Measurements from ENCODE around the gene ACKR2. TPM values are rescaled to one million over a fixed set of nuclear protein-coding genes. Genes with fewer than 3 reads are reported as not detected.

The ACKR2 gene
- total RNA-seq, 1 donor from 2014 or later: 17.6 TPM

DNA sequence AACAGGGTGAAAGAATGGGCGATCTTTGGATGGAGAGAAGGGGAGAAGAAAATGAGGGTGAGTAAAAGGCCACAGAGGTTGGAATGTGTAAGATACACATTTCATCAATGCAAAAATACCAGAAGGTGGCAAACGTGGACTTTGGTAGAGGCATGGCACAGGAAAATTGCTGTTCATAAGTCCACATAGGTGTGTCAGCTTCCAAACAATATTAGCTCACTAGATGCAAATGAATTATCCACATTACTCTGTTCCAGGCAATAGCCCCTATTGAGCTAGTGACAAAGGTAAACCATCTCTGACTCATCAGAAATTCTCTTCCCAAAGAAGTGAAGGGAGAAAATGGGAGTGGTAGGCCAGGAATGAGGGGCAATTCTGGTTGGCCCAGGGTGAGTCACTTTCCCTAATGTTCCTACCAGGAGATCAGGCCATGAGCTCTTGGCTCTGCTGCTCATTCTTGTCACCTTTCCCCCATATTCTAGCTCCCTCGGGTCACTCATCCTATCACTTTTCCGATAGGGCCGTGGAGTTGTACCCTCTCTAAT is 19.9 kb downstream of the ACKR2 start:
- ATAC-seq: peak; percentile 51
- no peak for DNase-seq (ENCODE audit: low spot score)

DNA sequence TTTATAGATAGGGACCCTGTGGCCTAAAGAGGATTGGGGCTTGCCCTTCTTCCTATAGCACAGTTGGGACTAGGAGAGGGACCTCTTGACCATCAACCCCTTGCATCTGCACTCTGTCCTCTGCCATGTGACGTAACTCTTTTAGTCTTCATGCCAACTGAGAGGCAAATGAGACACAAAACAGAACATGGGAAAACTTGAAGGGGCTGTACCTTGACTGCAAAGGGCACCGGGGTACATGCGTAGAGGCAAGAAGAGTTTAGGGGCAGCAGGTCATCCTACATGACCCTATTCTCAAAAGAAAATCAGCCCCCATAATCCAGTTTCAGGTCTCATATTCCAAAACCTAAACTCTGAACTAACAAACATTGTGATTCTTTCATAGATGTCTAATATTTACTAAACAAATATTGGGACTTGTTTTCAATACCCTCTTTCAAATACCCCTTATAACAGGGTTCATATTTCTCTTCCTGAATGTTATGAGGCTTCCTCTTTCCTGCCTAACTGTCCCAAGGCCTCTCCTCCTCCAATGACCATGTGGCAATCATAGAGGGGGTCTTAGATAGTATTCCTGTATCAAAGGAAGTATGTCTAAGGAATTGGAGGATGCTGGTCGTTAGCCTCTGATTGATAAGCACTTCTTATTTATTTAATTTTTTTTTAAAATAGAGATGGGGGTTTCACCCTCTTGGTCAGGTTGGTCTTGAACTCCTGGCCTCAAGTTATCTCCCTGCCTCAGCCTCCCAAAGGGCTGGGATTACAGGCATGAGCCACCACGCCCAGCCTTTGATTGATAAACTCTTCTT is 20.6 kb downstream of the ACKR2 start:
- ATAC-seq: peak; percentile 73

GRCh38 chr3:42830437-42831320 is 21.4 kb downstream of the ACKR2 start:
- ATAC-seq (peak; percentile 68), DNase-seq (ENCODE audit: low spot score) (no peak)

More for the DNA sequence above, 20.6 kb downstream of the ACKR2 start:
- DNase-seq (ENCODE audit: low spot score): peak; percentile 77

DNA sequence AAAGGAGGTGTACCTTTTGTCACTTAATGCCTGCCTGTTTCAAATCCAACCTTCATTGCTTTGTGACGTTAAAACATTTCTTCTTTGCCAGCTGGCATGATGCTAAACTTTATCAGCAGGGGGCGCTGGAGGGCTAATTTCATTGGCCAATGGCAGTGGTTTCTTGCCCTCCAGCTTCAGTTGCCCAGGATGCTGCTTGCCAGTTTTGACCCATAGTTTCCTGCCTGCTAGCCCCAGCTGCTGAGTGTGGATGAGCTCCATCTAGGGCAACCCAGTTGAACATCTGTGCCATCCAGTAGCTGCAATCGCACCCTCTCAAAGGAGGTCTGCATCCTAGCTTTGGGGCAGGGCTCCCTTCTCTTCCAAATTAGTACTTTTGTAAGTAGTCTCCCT is 22.1 kb downstream of the ACKR2 start:
- ATAC-seq (peak; percentile 76), DNase-seq (ENCODE audit: low spot score) (peak; percentile 91)

DNA sequence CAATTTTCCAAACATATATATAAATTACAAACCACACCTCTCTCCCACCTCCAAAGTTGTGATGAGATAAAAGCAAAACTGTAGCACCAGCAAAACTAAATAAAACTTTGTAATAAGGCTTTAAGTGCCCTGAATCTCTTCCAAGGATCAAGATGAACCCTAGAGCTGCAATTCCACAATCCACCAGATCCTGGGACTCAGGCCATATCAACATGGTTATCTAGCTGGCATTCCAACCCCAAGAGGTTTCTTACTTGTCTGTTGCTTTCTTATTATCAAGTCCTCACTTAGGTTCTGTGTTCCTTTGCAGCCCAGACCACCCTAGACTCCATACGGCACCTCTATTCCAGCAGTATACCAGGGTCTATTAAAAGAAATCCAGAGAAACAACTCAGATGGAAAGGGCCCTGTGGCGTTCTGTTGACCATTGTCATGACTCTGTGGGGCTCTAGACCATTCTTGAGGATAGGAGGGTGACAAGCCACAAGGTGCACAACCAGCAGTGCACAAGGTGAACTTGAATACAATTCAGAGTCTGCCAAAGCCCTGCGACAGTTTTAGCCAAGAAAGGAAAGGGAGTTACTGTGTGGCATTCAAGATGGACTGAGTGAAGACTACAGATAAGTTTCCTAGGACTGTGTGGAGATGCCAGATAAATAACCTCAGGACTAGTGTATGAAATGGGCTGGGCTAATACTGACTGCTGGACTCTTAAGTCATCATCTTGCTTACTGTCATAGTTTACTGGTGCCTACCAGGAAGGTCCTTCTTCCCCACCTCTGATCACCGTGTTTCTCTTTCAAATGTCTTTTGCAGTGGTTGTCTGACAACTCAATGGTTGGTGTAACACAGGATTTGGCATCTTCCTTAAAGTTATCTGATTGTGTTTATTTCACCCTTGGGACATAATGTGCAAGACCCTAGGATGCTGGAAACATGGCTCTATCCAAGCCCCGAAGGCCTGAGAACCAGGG is 27.2 kb downstream of the ACKR2 start:
- ATAC-seq (peak; percentile 33), DNase-seq (ENCODE audit: low spot score) (no peak)

GRCh38 chr3:42838571-42838970 is 29.3 kb downstream of the ACKR2 start:
- DNase-seq (ENCODE audit: low spot score): no peak
- no peak for ATAC-seq

DNA sequence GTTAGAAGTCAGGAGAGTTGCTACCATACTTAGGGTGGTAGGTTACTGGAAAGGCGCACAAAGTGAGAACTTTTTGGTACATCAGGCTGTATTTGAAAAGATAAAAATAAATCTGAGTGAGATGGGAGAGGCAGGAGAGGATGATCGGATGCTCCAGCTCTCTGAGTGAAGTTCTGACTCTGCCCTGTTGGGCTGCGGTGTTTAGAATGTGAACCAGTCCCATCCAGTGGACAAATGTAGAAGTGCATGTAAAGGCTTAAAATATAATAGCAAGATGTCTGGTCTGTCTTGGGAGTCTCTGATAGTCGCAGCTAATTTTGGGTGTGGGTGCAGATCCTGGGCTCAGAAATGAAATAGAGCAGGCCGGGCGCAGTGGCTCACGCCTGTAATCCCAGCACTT is 30.4 kb downstream of the ACKR2 start:
- ATAC-seq (peak; percentile 91), DNase-seq (ENCODE audit: low spot score) (no peak)

DNA sequence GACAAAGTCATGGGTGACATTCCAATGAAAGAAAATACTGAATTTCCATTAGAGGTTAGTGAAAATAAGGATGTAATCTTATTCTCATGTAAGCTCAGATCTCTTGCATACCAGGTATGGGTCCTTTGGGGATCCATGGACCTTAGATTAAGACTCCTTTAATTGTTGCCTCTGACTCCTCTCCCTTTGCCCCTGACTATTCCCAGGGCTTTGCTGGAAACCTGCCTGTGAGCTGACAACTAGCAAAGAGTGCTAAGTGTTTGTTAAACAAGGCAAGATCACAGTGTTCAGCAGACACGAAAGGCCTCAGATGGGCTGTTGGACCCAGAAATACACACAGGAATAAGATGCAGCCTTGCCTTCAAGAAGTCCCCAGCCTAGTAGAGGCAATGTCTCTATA is 32.1 kb downstream of the ACKR2 start:
- ATAC-seq: peak; percentile 51

DNA sequence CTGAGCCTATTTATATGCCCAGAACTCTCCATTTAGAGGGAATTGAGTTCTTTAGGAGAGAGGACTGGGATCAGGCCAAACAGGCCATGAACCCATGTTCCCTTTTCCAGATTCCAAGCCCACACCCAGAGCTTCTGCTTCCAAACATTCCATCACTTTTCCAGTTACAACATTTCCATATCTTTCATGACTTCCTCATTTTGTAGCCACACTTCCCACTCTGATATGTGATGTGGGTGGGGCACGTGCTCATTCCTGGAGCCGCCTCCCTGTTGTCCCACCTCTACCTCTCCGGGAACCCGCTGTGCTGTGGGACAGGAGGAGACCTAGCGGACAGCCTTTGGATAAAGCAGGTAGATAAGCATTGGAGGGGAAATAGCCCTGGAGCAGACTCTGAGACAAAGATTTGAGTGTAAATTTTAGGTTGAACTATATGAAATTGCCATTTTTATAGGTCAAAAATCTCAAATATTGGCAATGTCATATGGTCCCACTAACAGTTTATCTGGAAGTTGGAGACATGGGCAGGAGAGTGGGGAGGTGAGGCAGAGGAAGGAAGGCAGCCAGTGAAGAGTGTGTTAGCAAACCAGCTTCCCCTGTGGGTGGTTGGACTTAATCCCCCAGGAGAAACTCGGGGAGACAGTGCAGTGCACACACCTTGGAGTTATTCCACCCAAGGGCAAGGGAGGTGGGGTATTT is 34.6 kb downstream of the ACKR2 start:
- DNase-seq (ENCODE audit: low spot score) (peak; percentile 45), ATAC-seq (peak; percentile 48)

More for the DNA sequence above, 32.1 kb downstream of the ACKR2 start:
- no peak for DNase-seq (ENCODE audit: low spot score)

- DNase-seq (ENCODE audit: low spot score) (peak; percentile 43), ATAC-seq (no peak)
These were observed 35.1 kb downstream of the ACKR2 start for GRCh38 chr3:42844412-42844713.

DNA sequence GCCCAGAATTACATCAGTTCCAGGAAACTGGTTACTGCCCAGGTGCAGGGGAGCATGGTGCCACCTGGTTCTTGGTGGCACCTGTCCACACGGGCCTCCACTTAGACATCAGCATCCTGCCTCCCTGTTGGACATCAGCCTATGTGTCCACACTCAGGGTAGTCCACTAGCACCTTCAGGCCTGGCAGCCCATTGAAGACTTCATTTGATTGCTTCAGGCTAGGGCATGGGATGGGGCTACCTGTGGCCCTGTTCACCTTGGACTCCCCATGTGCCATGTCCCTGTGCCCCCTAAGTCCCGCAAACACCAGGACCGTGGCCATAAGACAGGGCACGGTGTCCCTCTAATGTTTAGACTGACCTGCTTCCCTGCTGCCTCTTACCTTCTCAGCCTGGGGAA is 35.6 kb downstream of the ACKR2 start:
- ATAC-seq: no peak
- DNase-seq (ENCODE audit: low spot score): peak; percentile 37

DNA sequence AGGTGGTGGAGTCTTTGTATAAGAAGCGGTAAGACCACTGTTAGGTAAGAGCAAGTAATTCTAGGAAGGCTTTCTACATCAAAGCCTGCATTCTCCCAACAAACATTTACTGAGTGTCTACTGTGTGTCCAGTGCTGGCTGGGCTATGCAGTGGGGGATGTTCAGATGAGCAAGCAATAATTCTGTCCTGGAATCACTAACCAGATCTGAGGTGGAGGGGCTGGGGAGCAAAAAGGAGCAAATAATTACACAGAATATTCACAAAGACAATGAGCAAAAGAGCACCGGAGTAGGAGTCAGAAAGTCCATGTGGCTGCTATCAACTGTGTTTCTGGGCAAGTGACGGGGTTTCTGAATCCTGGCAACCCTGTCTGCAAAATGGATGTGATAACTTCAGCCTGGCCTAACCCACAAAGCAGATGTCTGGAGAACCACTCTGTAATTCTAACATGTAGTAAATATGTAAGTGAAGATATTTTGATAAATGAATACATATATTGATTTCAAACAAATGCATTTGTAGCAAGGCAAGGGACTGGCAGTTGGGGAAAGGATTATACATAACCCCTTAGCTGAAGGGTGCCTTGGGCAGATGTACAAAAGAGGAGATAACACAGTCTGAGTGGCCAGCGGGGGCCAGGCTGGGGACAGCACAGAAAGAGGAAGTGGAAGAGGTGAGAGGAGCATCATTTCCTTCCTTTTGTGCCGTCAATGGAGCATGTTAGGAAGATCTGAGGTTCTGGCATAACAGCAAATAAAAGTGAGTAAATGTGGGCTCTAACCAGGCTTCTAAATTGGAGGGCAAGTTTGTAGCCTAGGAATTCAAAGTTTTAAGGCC is 37.7 kb downstream of the ACKR2 start:
- DNase-seq (ENCODE audit: low spot score) (peak; percentile 44), ATAC-seq (peak; percentile 47)

DNA sequence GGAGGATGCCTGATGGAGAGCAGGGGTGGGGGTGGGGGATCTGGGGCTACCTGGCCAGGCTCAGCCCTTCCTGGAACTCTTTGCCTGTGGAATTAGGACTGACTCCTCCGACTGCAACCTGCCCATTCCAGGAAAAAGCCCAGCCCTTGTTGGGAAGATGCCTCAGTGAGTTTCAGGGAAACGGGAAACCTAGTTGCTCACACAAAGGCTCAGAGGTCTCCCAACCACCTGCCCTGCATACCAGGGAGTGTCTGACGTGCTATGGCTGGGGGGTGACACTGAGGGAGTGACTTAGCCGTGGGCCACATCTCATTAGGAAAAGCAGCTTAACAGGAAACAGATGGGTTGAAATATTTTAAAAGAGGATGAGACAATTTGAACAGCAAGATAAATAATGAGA is 38.5 kb downstream of the ACKR2 start:
- ATAC-seq (no peak), DNase-seq (ENCODE audit: low spot score) (peak; percentile 39)

DNA sequence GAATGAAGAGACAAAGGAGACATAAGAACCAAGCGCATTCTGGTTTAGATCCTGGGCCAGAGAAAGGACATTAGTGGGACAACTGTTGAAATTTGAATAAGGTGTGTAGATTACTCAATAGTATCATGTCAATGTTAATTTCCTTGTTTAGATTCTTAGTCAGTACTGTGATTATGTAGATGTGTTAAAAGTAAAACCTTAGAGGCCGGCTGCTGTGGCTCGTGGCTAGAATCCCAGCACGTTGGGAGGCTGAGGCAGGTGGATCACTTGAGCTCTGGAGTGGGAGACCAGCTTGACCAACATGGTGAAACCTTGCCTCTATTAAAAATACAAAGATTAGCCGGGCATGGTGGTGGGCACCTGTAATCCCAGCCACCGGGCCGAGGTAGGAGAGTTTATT is 39.8 kb downstream of the ACKR2 start:
- ATAC-seq: no peak
- no peak for DNase-seq (ENCODE audit: low spot score)

GRCh38 chr3:42850263-42850662 is 41.0 kb downstream of the ACKR2 start:
- no peak for DNase-seq (ENCODE audit: low spot score)

GRCh38 chr3:42851228-42851834 is 42.1 kb downstream of the ACKR2 start:
- no peak for ATAC-seq
- peak; percentile 24 for DNase-seq (ENCODE audit: low spot score)

More at GRCh38 chr3:42850263-42850662, 41.0 kb downstream of the ACKR2 start:
- ATAC-seq: no peak

DNA sequence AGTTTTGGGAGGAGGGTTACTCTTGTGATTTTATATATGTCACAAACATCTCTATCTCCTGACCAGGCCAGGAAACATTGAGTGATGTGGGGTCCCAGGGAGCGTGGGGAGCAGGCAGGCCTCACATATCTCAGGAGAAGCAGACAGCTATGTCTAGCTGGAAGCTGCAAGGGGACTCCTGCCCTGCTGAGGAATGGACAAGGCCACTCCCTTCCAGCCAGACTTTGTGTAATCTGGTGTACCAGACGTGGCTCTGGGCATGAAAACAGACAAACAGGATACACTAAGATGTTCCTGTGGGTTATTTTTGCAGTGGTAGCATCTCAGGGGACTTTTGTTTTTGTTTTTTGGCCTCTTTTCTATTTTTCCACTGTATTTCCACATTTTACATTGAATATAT is 43.2 kb downstream of the ACKR2 start:
- ATAC-seq: peak; percentile 44
- DNase-seq (ENCODE audit: low spot score): peak; percentile 63

DNA sequence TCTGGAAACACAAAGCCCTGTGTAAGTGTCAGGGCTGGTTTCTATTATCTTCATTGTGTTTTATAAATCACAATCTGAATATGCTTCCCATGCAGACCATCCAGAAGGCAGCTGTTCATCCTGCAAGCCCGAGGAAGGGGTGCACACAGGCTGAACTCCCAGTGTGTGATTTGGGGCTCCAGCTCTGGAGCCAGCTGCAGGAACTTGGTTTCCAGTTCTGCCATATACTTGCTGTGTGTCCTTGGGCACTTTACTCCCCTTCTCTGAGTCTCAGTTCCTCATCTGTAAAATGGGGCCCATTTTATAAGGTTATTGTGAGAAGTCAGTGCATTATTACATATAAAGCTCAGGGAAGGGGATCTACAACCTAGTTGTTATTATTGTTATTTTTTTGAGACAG is 43.8 kb downstream of the ACKR2 start:
- DNase-seq (ENCODE audit: low spot score): no peak
- ATAC-seq: no peak
